Left cardiac atrium (tissue), 4 donors: ENCODE data around the gene ADD3. TPM values are rescaled to one million over a fixed set of nuclear protein-coding genes. Genes with fewer than 3 reads are reported as not detected.

ENCODE experiments used
- ATAC-seq, 2 donors: fragments of 200-7000 bp; cut with Tn5 transposase; one replicate each; pipeline ENCODE4 v1.9.1; 2020; ENCODE audit warnings: mild to moderate bottlenecking in 2 of 2, moderate library complexity in 2 of 2
- DNase-seq: peaks from one replicate; pipeline ENCODE4 v3.0.0-alpha.2; 2020
- intact Hi-C, 2 donors: fragments of 100-400 bp; cut with DNase I; formaldehyde crosslinking; loops; one replicate each; pipeline versions ENCODE4 v1.14.1 to v1.15.1; 2022 to 2023
- total RNA-seq, 2 donors: library from RNA; stranded (reverse); fragmentation: NEBNext Ultra II Directional; extraction: Animal tissue kit (Norgen Biotek cat#: 25700); gene quantifications; one replicate each; pipeline ENCODE4 v1.2.1, GENCODE V29; 2021
- donor health status: DM: no; HTN: yes; CAD: no.
- donor health status: DM: no; HTN: yes; CAD: no; lungs with severe emphysema.
- donor health status: DM: yes; HTN: yes; CAD: no.
- donor health status: Dilated cardiomyopathy.

ADD3 gene
- total RNA-seq, 2 donors from 2014 or later, result 75.2 to 125 TPM

DNA sequence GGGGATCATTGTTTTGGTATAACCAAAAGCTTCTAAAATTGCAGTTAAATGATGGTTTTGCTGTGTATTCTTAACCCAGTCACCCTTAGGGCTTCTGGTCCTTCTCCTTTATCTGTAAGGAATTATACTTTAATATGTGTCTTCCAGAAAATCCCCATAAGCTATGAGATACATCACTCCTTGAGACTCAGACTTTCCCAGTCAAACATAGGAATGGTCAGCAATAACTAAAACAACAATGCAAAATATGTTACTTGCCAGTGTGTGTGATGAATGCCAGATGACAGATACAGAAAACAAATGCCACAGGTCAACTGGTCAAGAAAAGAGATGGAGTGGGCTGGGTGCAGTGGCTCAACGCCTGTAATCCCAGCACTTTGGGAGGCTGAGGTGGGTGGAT is 10.1 kb downstream of the ADD3 start:
- no peak for DNase-seq
- no peak for ATAC-seq
- intact Hi-C loops, result no loop called here

DNA sequence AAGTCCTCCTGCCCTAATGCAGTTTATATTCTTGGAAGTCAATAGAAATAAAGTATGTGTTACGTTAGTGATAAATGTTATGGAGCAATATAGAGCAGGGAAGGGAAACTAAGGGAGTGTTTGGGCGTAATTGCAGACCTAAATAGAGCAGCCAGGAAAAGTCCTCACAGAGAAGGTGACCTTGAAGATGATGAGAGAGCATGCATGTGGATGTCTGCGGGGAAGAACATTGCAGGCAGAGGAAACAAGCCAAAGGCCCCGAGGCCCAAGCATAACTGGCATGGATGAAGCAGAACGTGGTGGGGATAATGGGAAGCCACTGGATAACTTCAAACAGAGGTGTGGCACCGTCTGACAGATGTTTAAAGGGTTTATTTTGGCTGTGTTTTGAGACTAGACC is 12.5 kb downstream of the ADD3 start:
- DNase-seq, result no peak
- intact Hi-C loops, result no loop called here
- peak in 1 of 2 donors; percentile 37 for ATAC-seq

DNA sequence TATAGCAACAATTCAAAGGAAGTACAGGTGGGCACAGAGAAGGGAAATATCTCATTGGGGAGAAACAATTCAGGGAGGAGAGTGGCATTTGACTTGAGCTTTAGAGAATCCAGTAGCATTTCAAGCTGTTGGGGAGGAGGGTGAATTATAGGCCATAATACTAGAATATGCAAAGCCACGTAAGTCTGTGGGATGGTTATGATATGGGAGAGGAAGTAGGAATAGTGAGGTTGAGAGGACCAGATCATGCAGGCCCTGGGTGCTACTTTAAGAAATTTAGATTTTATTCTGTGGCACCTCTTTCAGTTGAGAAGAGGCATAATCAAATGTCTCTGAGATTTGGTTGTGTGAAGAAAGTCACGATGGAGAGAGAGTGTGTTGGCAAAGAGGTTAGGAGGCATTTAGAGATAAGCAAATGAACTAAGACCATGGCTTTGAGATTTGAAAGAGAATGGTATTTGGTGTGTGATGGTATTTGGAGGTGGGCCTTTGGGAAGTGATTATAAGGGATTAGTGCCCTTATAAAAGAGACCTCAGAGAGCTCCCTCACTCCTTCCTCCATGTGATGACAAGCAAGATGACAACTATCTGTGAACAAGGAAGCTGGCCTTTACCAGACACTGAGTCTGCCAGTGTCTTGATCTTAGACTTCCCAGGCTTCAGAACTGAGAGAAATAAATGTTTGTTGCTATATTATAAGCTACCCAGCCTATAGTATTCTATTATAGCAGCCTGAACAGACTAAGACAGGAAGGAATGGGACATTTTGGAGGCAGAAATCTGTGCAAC is 15.1 kb downstream of the ADD3 start:
- ATAC-seq (peak in 1 of 2 donors; percentile 41), DNase-seq (no peak)
- intact Hi-C loops, result no loop called here

DNA sequence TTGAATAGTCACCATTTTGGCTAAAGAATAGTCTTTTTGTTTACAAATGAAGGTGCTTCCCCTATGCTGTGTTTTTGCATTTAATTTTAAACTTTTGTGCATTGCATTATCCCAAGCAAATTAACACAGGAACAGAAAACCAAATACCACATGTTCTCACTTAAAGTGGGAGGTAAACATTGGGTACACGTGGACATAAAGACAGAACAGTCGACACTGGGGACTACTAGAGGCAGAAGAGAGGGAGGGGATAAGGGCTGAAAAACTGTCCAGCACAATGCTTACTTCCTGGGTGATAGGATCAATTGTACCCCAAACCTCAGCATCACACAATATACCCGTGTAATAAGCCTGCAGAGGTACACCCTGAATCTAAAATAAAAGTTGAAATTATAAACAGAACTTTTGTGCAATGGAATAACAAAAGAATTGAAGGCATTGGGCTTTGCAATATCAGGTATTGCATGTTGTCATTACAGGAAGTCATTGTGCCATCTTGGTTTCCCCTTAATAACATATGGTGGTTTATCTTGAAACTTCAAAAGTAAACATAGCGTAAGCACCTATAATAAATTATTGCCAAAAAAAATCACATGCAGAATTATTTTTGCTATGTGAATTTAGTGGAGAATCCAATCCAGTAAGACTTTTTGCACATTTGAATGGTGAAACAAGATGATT is 16.1 kb downstream of the ADD3 start:
- intact Hi-C loops, result no loop called here
- ATAC-seq (no peak), DNase-seq (no peak)

DNA sequence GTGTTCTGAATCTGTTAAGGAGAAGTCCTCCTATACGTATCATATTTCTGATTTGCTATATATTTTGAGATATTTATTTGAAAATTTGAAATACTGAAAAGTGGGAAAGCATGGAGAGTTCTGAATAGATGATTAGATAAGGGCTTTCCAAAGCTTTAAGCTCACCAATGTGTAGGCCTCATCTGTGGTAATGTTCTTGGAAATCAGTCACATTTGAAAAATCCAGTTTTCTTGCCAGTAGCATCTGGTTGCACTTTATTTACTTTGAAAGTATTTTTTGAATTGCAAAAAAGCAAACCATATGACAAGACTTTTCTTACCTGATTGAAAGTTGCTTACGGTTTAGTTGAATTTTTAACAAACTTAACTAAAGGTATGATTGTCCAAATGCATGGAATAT is 21.7 kb downstream of the ADD3 start:
- intact Hi-C loops, result no loop called here
- DNase-seq, result no peak

DNA sequence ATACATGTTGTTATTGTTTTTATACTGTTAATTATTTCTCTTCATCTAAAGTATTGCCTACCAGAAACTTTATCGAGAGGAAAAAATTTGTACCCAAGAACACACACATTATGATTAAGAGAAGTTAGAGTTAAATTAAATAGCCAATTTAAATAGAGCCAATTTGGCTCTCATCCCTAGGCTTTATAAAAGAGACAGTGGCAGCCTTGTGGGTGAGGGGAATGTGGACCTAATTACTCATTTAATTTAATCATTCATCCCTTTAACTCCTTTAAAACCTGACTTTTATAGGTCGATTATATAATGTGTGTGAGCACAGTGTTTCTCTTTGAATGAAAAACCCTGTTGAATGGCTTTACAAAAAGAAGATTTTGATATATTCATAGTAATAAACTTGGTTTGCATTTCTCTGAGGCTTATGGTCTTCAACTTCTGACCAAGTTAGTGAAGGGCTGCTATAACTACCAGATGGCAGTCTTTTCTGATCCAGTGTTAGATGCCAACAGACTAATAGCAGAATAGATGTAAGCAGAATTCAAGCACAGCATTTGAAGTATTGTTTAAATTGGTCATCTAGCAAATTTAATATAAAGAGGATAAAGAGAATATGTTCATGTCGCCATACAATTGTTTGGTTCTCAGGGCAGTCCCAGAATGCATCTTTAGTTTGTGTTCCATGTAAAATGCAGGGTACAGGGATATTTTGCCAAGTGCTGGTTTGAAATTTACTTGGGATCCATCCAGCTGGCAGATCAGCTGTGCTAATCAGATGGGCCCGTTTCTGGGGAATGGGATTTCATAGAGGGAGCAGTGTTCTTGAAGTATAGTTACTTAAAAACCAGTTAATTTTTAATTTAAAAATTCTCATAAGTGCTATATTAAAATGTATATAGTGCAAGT is 25.3 kb downstream of the ADD3 start:
- DNase-seq, result no peak
- intact Hi-C loops, result no loop called here
- peak; percentile 62 to 80 for ATAC-seq

More for the DNA sequence above, 21.7 kb downstream of the ADD3 start:
- ATAC-seq, result no peak

DNA sequence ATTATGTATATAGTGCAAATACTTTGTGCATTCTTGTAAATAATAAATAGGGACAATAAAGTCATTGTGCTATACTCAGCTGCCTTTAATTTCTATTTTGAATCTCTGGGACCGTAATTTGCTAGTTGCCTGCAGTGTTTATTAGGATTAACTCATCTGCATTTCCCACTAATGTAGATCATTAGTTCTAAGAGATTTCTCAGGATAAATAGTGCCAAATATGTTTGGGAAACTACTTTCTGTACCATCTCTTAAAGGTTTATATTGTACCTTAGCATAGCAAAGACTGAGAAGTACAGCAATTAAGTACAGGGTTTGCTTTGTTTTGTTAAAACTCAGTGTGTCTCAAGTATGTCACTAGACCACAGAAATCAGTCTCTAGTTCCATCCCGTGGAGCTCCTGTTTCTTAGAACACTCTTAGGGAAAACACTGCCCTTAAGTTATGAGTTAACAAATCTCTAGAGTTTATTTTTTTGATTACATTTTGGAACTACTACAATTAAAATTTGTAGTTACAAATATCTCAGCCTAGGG is 26.0 kb downstream of the ADD3 start:
- ATAC-seq, result no peak

DNA sequence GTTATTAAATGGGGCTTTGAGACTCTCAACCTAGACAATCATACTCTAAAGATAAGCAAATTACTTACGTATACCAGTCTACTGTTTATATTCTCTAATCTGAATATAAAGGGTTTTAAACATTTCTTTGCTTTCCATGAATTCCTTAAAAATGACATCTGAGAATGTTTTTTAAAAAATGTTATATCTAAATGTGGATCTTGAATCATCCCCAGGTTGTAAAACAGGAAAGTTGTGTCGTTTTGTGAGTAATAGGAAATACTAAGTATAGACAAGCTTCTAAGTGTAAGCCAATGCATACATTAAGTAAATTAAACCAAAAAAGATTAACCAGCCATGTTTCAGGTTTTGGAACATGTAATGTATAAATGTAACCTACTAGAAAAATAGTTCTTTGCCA is 26.8 kb downstream of the ADD3 start:
- ATAC-seq (no peak), DNase-seq (no peak)
- intact Hi-C loops, result no loop called here

More for the DNA sequence above, 26.0 kb downstream of the ADD3 start:
- intact Hi-C loops, result no loop called here
- no peak for DNase-seq

DNA sequence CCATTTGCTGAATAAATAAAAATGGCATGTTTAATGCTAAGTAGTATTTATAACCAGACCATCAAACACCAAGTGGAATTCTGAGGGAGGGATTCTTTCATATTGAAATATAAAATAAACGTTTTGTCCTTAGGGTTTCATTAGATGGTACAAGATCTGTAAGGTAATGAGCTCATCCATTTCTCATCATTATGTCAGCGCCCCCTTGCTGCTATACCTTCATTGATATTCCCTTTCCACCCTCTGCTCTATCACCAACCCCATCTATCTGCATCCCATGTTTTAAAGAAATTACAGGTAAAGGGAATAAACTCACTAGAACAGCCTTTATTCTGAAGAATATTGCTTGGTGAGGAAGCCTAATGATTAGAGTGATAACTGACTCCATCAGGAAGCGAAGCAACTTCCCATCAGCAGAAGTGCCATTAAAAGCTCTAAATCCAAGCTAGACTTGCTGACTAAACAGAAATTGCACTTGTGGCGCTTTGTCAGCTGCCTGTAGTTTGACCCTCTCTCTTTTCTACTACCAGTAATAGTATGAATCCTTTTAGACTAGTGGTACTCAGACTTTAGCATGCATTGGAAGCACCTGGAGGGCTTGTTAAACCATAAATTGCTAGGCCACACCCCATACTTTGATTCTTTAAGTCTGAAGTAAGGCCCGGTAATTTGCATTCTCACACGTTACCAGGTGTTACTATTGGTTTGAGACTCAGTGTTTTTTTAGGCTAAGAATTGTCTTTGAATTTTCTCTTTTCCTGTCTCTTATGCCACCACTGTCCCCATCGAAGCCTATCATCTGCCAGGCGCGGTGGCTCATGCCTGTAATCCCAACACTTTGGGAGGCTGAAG is 27.5 kb downstream of the ADD3 start:
- no peak for DNase-seq
- ATAC-seq, result no peak
- intact Hi-C loops, result no loop called here

DNA sequence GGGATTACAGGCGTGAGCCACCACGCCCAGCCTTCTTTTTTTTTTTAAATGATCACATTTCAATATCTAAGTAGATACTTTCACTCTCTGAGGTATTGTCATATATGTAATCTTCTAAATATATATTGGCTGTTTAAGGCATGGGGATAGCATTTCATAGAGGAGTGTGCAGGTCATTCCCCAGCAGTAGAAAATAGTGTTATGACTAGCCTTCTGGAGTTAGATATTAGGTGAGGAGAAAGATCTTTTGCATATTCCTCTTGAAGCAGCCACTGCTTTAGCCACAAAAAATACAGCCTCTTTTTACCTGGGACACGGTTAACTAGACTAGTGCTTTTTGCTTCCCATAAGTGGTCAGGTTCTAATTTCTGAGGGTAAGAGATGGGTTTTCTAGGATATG is 28.9 kb downstream of the ADD3 start:
- DNase-seq (no peak), ATAC-seq (no peak)
- intact Hi-C loops, result no loop called here

DNA sequence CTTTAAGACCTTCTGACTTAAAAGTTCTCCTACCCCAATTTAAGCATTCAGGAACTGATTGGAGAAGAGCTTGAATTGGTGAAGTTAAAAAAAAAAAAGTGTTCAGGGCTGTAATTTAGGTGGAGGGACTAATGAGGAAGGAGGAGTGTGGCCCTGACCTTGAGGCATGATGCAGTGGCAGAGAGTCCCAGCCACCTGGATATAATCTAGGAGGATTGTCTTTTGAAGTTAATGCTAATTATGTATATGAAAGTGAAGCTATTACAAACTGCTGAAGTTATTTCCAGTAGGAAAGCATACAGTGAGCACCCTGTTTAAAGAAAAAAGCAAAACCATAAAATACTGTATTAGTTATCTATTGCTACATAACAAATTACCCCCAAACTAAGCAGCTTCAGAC is 31.5 kb downstream of the ADD3 start:
- DNase-seq (no peak), ATAC-seq (no peak)
- intact Hi-C loops, result no loop called here

DNA sequence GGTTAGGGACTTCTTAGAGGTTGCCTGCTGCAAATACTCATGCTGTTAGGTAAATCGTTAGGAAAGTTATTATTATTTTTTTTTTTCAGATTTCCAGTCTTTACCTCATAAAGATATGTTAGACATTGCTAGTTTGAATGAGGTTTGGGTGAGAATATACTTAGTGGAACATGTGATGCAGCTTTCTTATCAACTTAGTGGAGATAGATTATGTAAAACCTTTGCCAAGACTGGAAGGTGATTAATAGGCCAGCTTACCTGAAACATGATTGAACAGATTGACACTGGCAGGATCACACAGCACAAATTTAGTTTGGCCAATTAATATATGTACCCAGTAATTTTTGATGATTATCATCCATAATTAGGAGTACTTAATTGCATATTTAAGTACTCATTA is 32.3 kb downstream of the ADD3 start:
- no peak for ATAC-seq
- intact Hi-C loops, result no loop called here

DNA sequence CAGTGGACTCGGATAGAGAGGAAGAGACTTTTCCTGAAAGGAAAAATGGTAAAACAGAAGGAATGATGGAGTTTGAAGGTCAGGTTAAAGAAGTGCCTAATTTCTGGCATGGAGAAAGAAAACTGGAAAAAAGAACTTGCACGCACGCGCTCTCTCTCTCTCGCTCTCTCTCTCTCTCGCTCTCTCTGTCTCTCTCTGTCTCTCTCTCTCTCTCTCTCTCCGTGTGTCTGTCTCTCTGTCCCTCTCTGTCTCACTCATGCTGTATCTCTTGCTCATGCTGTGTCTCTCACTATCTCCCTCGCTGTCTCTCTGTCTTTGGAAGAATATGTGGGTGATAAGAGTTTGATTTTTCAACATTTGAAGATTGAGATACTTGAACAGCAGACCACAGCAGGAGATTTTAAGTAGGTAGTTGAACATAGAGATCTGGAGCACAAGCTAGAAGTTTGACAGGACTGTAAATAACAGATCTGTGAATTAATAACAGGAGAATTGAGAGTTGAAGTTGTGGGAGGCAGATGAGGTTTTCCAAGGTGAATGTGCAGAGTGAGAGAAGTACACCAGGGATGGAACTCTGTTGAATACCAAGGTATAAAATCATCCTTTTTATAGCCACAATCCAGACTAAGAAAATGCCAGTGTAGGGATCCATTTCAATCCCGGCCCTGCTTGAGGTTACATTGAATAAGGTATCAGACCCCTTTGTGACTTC is 33.1 kb downstream of the ADD3 start:
- DNase-seq, result no peak
- intact Hi-C loops, result no loop called here

More for the DNA sequence above, 32.3 kb downstream of the ADD3 start:
- no peak for DNase-seq

DNA sequence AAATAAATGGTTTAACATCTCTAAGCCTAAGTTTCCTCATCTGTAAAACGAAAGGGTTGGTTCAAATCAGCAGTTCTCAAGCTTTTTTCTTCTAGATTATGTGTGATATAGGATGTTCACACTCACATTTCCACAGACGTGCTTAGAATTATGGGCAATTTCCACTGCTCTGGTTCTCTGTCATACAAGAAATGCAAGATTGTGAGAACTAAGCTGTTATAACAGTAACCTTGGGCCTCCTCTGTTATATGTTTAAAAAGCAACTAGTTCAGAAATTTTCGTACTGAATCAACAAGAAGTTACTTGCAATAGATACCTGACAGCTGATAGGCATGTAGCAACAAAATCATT is 33.7 kb downstream of the ADD3 start:
- intact Hi-C loops, result no loop called here
- DNase-seq (no peak), ATAC-seq (no peak)

More for the DNA sequence above, 33.1 kb downstream of the ADD3 start:
- ATAC-seq, result no peak

DNA sequence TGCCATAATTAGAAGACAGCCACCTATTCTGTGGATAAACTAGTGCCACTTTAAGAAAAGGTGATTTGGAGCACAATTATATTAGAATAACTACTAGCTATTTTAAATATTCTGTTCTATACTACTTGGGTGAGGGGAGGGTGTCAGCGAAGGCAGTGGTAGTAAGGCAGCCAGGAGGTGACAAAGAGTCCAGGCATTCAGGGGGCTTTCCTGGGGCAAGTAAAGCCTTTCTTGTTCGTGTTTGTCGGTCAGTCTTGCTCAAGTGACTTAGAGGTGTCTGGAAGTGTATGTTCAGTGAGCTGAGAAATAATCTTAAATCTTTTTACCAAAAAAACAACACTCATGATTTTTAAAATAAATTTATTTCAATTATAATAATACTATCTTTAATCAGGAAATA is 34.4 kb downstream of the ADD3 start:
- intact Hi-C loops, result no loop called here
- DNase-seq (no peak), ATAC-seq (no peak)

DNA sequence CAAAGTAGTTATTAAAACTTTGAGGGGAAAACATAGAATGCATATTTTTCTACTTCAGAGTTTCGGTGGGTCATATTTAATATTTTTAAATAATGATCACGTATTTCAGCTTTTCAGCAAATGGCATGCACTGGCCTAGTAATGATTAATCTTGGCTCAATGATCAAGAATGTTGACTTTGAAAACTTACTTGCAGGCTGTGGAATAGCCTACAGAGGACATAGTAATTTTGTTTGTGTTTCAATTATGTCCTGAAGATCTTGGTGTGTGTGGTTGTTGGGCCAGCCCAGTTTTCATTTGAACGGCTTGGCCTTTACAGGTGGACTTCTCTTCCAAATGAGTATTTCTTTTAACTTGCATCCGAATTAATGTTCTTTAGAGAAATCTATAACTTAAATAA is 35.1 kb downstream of the ADD3 start:
- no peak for DNase-seq
- no peak for ATAC-seq
- intact Hi-C loops, result no loop called here

DNA sequence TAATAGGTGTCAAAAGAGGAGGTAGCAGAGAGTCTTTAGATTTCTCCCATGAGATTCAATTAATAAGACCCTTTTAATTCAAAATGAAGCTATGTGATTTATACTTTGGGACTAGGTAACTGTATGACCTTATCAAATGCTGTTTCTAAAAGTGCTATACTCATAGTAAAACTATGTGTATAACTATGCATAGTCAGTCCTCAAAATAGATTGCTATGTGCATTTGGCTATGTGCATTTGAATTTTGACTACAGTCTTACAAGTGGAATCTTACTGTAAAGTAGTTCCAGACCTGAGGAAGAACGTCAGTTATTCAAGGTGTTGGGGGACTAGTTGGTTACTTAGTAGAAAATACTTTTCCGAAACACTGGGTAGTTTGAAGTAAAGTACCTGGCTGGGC is 36.9 kb downstream of the ADD3 start:
- no peak for ATAC-seq

DNA sequence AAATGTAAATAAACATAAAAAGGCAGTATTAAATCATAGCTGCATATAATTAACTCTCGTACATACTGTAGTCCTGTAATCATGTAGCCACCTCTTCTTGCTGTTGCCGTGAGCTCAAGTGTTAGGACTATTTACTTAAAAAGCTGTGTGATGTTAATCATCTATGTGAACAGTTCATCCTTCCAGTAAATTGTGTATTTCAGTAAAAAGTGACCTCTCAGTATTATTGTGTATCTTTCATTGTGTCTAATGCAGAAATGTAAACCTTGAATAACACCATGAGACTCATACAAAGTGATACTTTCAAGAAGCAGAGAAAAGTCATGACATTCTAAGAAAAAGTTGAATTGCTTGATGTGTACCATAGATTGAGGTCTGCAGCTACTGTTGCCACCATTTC is 38.0 kb downstream of the ADD3 start:
- DNase-seq, result no peak
- no peak for ATAC-seq
- intact Hi-C loops, result no loop called here

More for the DNA sequence above, 36.9 kb downstream of the ADD3 start:
- intact Hi-C loops, result no loop called here
- DNase-seq, result no peak
